Sigmoid colon (tissue), 7 donors: ENCODE results near the gene PCYT2. TPM values are rescaled to one million over a fixed set of nuclear protein-coding genes. Genes with fewer than 3 reads are reported as not detected.
A peak's percentile ranks its signal among the peaks of the same experiment; 100 is the strongest.
"Not testable (repeated sequence)": the region's sequence is repeated elsewhere in the genome, so short reads cannot be mapped to it uniquely, and the experiment has no call there.

Source experiments
- DNase-seq: peaks from one replicate; pipeline ENCODE4 v3.0.0-alpha.2; 2019
- H3K27ac ChIP-seq, 4 donors: fragments of 200-600 bp; sonication (generic); one replicate each; pipeline ENCODE4 v1.5.1; 2016 to 2019; ENCODE audit warnings: mild to moderate bottlenecking in 1 of 4
- H3K27me3 ChIP-seq, 3 donors: fragments of 200-600 bp; sonication (generic); one replicate each; pipeline ENCODE4 v1.5.1; 2019; ENCODE audit warnings: mild to moderate bottlenecking in 1 of 3
- H3K36me3 ChIP-seq, 4 donors: fragments of 200-600 bp; sonication (generic); one replicate each; pipeline ENCODE4 v1.5.1; 2016 to 2019
- H3K4me1 ChIP-seq, 4 donors: fragments of 200-600 bp; sonication (generic); one replicate each; pipeline ENCODE4 v1.5.1; 2017 to 2019
- H3K4me3 ChIP-seq, 4 donors: fragments of 200-600 bp; sonication (generic); one replicate each; pipeline ENCODE4 v1.5.1; 2017 to 2019; ENCODE audit warnings: mild to moderate bottlenecking in 2 of 4, moderate library complexity in 1 of 4
- H3K9me3 ChIP-seq, 4 donors: fragments of 200-600 bp in 3 of 4; sonication (generic) in 3 of 4; one replicate each; pipeline versions ENCODE4 v1.5.1 to v1.6.1; 2013 to 2019
- CTCF ChIP-seq, 4 experiments: fragments of 450-650 bp in 3 of 4; fragments of 200-600 bp in 1 of 4; IDR thresholded peaks; one replicate each; pipeline ENCODE4 v1.5.1; 2016 to 2019; ENCODE audit warnings: antibody characterized with exemption in 4 of 4, mild to moderate bottlenecking in 3 of 4, moderate library complexity in 2 of 4
- EP300 ChIP-seq, 4 donors: sonication (generic); formaldehyde crosslinking; IDR thresholded peaks; one replicate each; pipeline ENCODE4 v1.6.1; 2017; ENCODE audit warnings: antibody characterized with exemption in 4 of 4
- POLR2A ChIP-seq, 2 donors: fragments of 450-650 bp; IDR thresholded peaks; one replicate each; pipeline ENCODE4 v1.6.1; 2016; ENCODE audit warnings: antibody characterized with exemption in 2 of 2, mild to moderate bottlenecking in 2 of 2, moderate library complexity in 2 of 2
- POLR2AphosphoS5 ChIP-seq, 4 donors: sonication (generic); formaldehyde crosslinking; IDR thresholded peaks; one replicate each; pipeline ENCODE4 v1.6.1; 2017; ENCODE audit warnings: antibody characterized with exemption in 4 of 4
- WGBS, 2 donors: extraction: QIAGEN DNeasy Blood & Tissue Kit; methylation state at CpG; one replicate each; pipeline ENCODE4 v1.1.7; 2013; 5-methylcytosine and 5-hydroxymethylcytosine counted together
- intact Hi-C: fragments of 100-400 bp; cut with DNase I; formaldehyde crosslinking; loops from one replicate; pipeline ENCODE4 v1.15.1; 2023
- polyA plus RNA-seq, 3 donors: library from polyadenylated mRNA; stranded (reverse); fragments of 200-250 nt; gene quantifications; one replicate each; pipeline ENCODE4 v1.2.3, GENCODE V29; 2013
- total RNA-seq, 4 donors: library from RNA; depleted of rRNA; stranded (reverse); fragments of >200 nt; gene quantifications; one replicate each; pipeline ENCODE4 v1.1.0, GENCODE V29; 2016
- donor health status: healthy with polysubstance abuse.
- donor health status: Bipolar disorder and iron deficiency.
- donor health status: healthy.

PCYT2 gene
- total and polyA plus RNA-seq, 7 donors: 11.4 to 86.4 (median 23.5) TPM

- Histone ChIP-seq H3K4me1 (peaks cover 0 to 70% (median 60%) of the 10 kb centered on the region in 4 donors), H3K27me3 (no peaks in the 10 kb centered on the region), H3K27ac (peak overlapping the region in 2 of 4 donors; percentile 69 to 84), H3K4me3 (no peak overlapping the region), H3K9me3 (no peaks in the 10 kb centered on the region), H3K36me3 (peaks cover 12 to 54% (median 34%) of the 10 kb centered on the region in 4 donors)
- TF ChIP-seq EP300 (IDR thresholded peaks at IDR 0.05) (no peak), CTCF (IDR thresholded peaks at IDR 0.05) (no peak), POLR2AphosphoS5 (IDR thresholded peaks at IDR 0.05) (no peak), POLR2A (IDR thresholded peaks at IDR 0.05) (no peak)
- intact Hi-C loops: no loop called here
- no peak for DNase-seq
- 32 to 71% methylated on average over 15 of the region's 15 CpGs for WGBS, 2 donors
Measured at GRCh38 chr17:81918832-81919545, 7.8 kb upstream of the PCYT2 start.

- H3K27me3 ChIP-seq, DNase-seq, H3K9me3 ChIP-seq, intact Hi-C loops: not testable (repeated sequence)
- H3K36me3 ChIP-seq: peaks cover 19 to 61% (median 41%) of the 10 kb centered on the region in 4 donors
- WGBS, 2 donors: 14 to 40% methylated on average over 9 of the region's 9 CpGs
- H3K27ac ChIP-seq: peak overlapping the region; percentile 69 to 84 (median 74)
- peaks cover 0 to 63% (median 53%) of the 10 kb centered on the region in 4 donors for H3K4me1 ChIP-seq
- peak overlapping the region; percentile 37 to 94 (median 84) for H3K4me3 ChIP-seq
Measured at GRCh38 chr17:81918333-81918669, 7.1 kb upstream of the PCYT2 start.

GRCh38 chr17:81917565-81918332 is 6.5 kb upstream of the PCYT2 start, which contains the start of gene SIRT7:
TSS of gene SIRT7 (minus strand) at chr17:81918176. CDS start at chr17:81918131, 45 bp downstream.
- Histone ChIP-seq H3K27ac (peak within 1 kb of the TSS; percentile 69 to 84 (median 74)), H3K9me3 (no peaks in the 10 kb centered on the region), H3K36me3 (peaks cover 19 to 65% (median 43%) of the 10 kb centered on the region in 4 donors), H3K4me1 (peaks cover 0 to 57% (median 48%) of the 10 kb centered on the region in 4 donors), H3K27me3 (no peaks in the 10 kb centered on the region), H3K4me3 (peak within 1 kb of the TSS; percentile 37 to 94 (median 84))
- 1% methylated on average over 94 of the region's 94 CpGs for WGBS, 2 donors
- peak; percentile 89 for DNase-seq
- intact Hi-C loops: no loop called here
- TF ChIP-seq CTCF (IDR thresholded peaks at IDR 0.05) (no peak), POLR2AphosphoS5 (IDR thresholded peaks at IDR 0.05) (peak; percentile 48 to 89 (median 78))

GRCh38 chr17:81916234-81917001 is 5.2 kb upstream of the PCYT2 start:
- TF ChIP-seq POLR2A (IDR thresholded peaks at IDR 0.05): peak in 1 of 2 donors; percentile 58
- no peak for TF ChIP-seq CTCF (IDR thresholded peaks at IDR 0.05)
- no peaks in the 10 kb centered on the region for H3K27me3 ChIP-seq
- no peak overlapping the region for H3K27ac ChIP-seq
- H3K9me3 ChIP-seq: no peaks in the 10 kb centered on the region
- intact Hi-C loops: no loop called here
- H3K36me3 ChIP-seq: peaks cover 13 to 61% (median 36%) of the 10 kb centered on the region in 4 donors
- 62 to 79% methylated on average over 21 of the region's 21 CpGs for WGBS, 2 donors
- no peak for DNase-seq
- no peak overlapping the region for H3K4me3 ChIP-seq
- peaks cover 0 to 51% (median 42%) of the 10 kb centered on the region in 4 donors for H3K4me1 ChIP-seq

- H3K4me3 ChIP-seq: no peak overlapping the region
- no peaks in the 10 kb centered on the region for H3K9me3 ChIP-seq
- peaks cover 0 to 48% (median 39%) of the 10 kb centered on the region in 4 donors for H3K4me1 ChIP-seq
- H3K36me3 ChIP-seq: peaks cover 13 to 50% (median 30%) of the 10 kb centered on the region in 4 donors
- no peak for DNase-seq
- TF ChIP-seq CTCF (IDR thresholded peaks at IDR 0.05) (no peak), EP300 (IDR thresholded peaks at IDR 0.05) (no peak), POLR2AphosphoS5 (IDR thresholded peaks at IDR 0.05) (no peak), POLR2A (IDR thresholded peaks at IDR 0.05) (no peak)
- 93 to 96% methylated on average over 12 of the region's 12 CpGs for WGBS, 2 donors
- intact Hi-C loops: no loop called here
- H3K27ac ChIP-seq: no peak overlapping the region
- H3K27me3 ChIP-seq: no peaks in the 10 kb centered on the region
Measured at GRCh38 chr17:81915331-81915730, 4.1 kb upstream of the PCYT2 start.
